GM18507 (cell line): ENCODE data around the gene ZNF672.
"Not testable (repeated sequence)": the region's sequence is repeated elsewhere in the genome, so short reads cannot be mapped to it uniquely, and the experiment has no call there.

Experiments
- DNase-seq: peaks from one replicate; pipeline ENCODE4 v3.0.0; 2011; ENCODE audit warnings: low read depth; ENCODE audit not compliant: insufficient read length; ENCODE audit errors: extremely low spot score
- FAIRE-seq: peaks from 2 replicates; lab custom pipeline; 2011; peaks lifted over from hg19 to GRCh38; lab: Jason Lieb, UNC

ZNF672 gene

GRCh38 chr1:248825909-248826760 lies 11.9 kb upstream of the ZNF672 start, which contains the start of gene SH3BP5L:
Gene SH3BP5L (minus strand): TSS chr1:248825915. CDS start chr1:248824935, 980 bp downstream.
- DNase-seq: peak; percentile 90
- FAIRE-seq: peak; percentile 92

GRCh38 chr1:248828845-248829244 lies 9.2 kb upstream of the ZNF672 start:
- FAIRE-seq (no peak), DNase-seq (no peak)

- DNase-seq, FAIRE-seq: not testable (repeated sequence)
Measured at GRCh38 chr1:248830718-248831017, 7.4 kb upstream of the ZNF672 start.

GRCh38 chr1:248831842-248832241 lies 6.2 kb upstream of the ZNF672 start:
- no peak for DNase-seq

GRCh38 chr1:248834343-248834940 lies 3.6 kb upstream of the ZNF672 start:
- no peak for FAIRE-seq
- no peak for DNase-seq

More at GRCh38 chr1:248831842-248832241, 6.2 kb upstream of the ZNF672 start:
- no peak for FAIRE-seq

- DNase-seq: no peak
- FAIRE-seq: no peak
Measured at GRCh38 chr1:248837045-248837780, 811 bp upstream of the ZNF672 start.

- DNase-seq (peak; percentile 69), FAIRE-seq (peak; percentile 89)
Measured at GRCh38 chr1:248838357-248839167, 538 bp downstream of the ZNF672 start.

GRCh38 chr1:248839168-248839555 lies 1.1 kb downstream of the ZNF672 start:
- FAIRE-seq (no peak), DNase-seq (no peak)

- no peak for DNase-seq
- FAIRE-seq: no peak
Measured at GRCh38 chr1:248840946-248841345, 2.9 kb downstream of the ZNF672 start.

GRCh38 chr1:248841702-248842395 lies 3.8 kb downstream of the ZNF672 start:
- no peak for DNase-seq
- no peak for FAIRE-seq

GRCh38 chr1:248842781-248843331 lies 4.8 kb downstream of the ZNF672 start:
- FAIRE-seq (peak; percentile 48), DNase-seq (no peak)

GRCh38 chr1:248843687-248844086 lies 5.7 kb downstream of the ZNF672 start:
- DNase-seq: no peak
- FAIRE-seq: no peak

GRCh38 chr1:248844526-248844925 lies 6.5 kb downstream of the ZNF672 start:
- FAIRE-seq: no peak
- no peak for DNase-seq

GRCh38 chr1:248847181-248847955 lies 9.3 kb downstream of the ZNF672 start:
- FAIRE-seq: no peak

GRCh38 chr1:248847956-248848561 lies 10.0 kb downstream of the ZNF672 start:
- FAIRE-seq (no peak), DNase-seq (no peak)

More at GRCh38 chr1:248847181-248847955, 9.3 kb downstream of the ZNF672 start:
- DNase-seq: no peak

GRCh38 chr1:248848602-248849001 lies 10.6 kb downstream of the ZNF672 start:
- DNase-seq (no peak), FAIRE-seq (no peak)

GRCh38 chr1:248849152-248849551 lies 11.1 kb downstream of the ZNF672 start:
- DNase-seq (no peak), FAIRE-seq (no peak)

GRCh38 chr1:248849637-248850036 lies 11.6 kb downstream of the ZNF672 start:
- DNase-seq: no peak
- no peak for FAIRE-seq
